TTC549 (cell line): ENCODE data around the gene FOXE1.

Experiments used
- FAIRE-seq: peaks from 2 replicates; lab custom pipeline; 2012; peaks lifted over from hg19 to GRCh38; lab: Jason Lieb, UNC

FOXE1 gene

GRCh38 chr9:97848480-97849237 lies 4.4 kb upstream of the FOXE1 start:
- FAIRE-seq = no peak

- no peak for FAIRE-seq
Observed at GRCh38 chr9:97849980-97850379, 3.0 kb upstream of the FOXE1 start.

GRCh38 chr9:97850746-97851445 lies 2.1 kb upstream of the FOXE1 start:
- no peak for FAIRE-seq

GRCh38 chr9:97851446-97851883 lies 1.6 kb upstream of the FOXE1 start:
- FAIRE-seq = no peak

- no peak for FAIRE-seq
Observed at GRCh38 chr9:97852001-97852398, 1.0 kb upstream of the FOXE1 start.

GRCh38 chr9:97852399-97853055 lies 499 bp upstream of the FOXE1 start:
- no peak for FAIRE-seq

- no peak for FAIRE-seq
Observed at GRCh38 chr9:97853844-97854695, 1.0 kb downstream of the FOXE1 start.

- FAIRE-seq = no peak
Observed at GRCh38 chr9:97854696-97855485, 1.9 kb downstream of the FOXE1 start.

- no peak for FAIRE-seq
Observed at GRCh38 chr9:97855486-97855875, 2.5 kb downstream of the FOXE1 start.

GRCh38 chr9:97855899-97856298 lies 2.9 kb downstream of the FOXE1 start:
- FAIRE-seq = no peak

GRCh38 chr9:97856857-97857605 lies 4.0 kb downstream of the FOXE1 start:
- FAIRE-seq = no peak

GRCh38 chr9:97857606-97858392 lies 4.8 kb downstream of the FOXE1 start:
- no peak for FAIRE-seq

GRCh38 chr9:97858393-97858713 lies 5.3 kb downstream of the FOXE1 start:
- no peak for FAIRE-seq

GRCh38 chr9:97858826-97859225 lies 5.8 kb downstream of the FOXE1 start:
- no peak for FAIRE-seq

GRCh38 chr9:97859346-97859745 lies 6.3 kb downstream of the FOXE1 start:
- FAIRE-seq = no peak

GRCh38 chr9:97860451-97861147 lies 7.6 kb downstream of the FOXE1 start:
- FAIRE-seq = no peak

GRCh38 chr9:97861148-97861475 lies 8.1 kb downstream of the FOXE1 start:
- no peak for FAIRE-seq

GRCh38 chr9:97863314-97863713 lies 10.3 kb downstream of the FOXE1 start:
- FAIRE-seq = no peak

GRCh38 chr9:97864396-97864795 lies 11.4 kb downstream of the FOXE1 start:
- no peak for FAIRE-seq

- no peak for FAIRE-seq
Observed at GRCh38 chr9:97866300-97866699, 13.3 kb downstream of the FOXE1 start.
